HG03565 (cell line): ENCODE results near the gene FXYD6.
"Not testable (repeated sequence)": the region's sequence is repeated elsewhere in the genome, so short reads cannot be mapped to it uniquely, and the experiment has no call there.

Source experiments
- ATAC-seq: cut with Tn5 transposase; IDR thresholded peaks from one replicate; pipeline ENCODE4 v1.9.1; 2021; ENCODE audit warnings: mild to moderate bottlenecking, moderate library complexity; ENCODE audit not compliant: unreplicated experiment

The FXYD6 gene

GRCh38 chr11:117876341-117877119 lies at the start of gene FXYD6:
TSS of gene FXYD6 (minus strand) at chr11:117876658. CDS start at chr11:117842776, 33,882 bp downstream.
- ATAC-seq = no peak

GRCh38 chr11:117926166-117926565 lies 49.7 kb upstream of the FXYD6 start:
- ATAC-seq = not testable (repeated sequence)

GRCh38 chr11:117925198-117925925 lies 48.9 kb upstream of the FXYD6 start:
- no peak for ATAC-seq

GRCh38 chr11:117924631-117925170 lies 48.2 kb upstream of the FXYD6 start:
- ATAC-seq = no peak

- no peak for ATAC-seq
These were observed 47.3 kb upstream of the FXYD6 start for GRCh38 chr11:117923773-117924172.

GRCh38 chr11:117923275-117923674 lies 46.8 kb upstream of the FXYD6 start:
- no peak for ATAC-seq

GRCh38 chr11:117921893-117922292 lies 45.4 kb upstream of the FXYD6 start:
- ATAC-seq = no peak

GRCh38 chr11:117921456-117921855 lies 45.0 kb upstream of the FXYD6 start:
- no peak for ATAC-seq

- no peak for ATAC-seq
These were observed 43.3 kb upstream of the FXYD6 start for GRCh38 chr11:117919781-117920221.

GRCh38 chr11:117919341-117919740 lies 42.9 kb upstream of the FXYD6 start:
- ATAC-seq = no peak

- no peak for ATAC-seq
These were observed 42.2 kb upstream of the FXYD6 start for GRCh38 chr11:117918366-117919255.

- no peak for ATAC-seq
These were observed 41.2 kb upstream of the FXYD6 start for GRCh38 chr11:117917591-117918151.

GRCh38 chr11:117916956-117917355 lies 40.5 kb upstream of the FXYD6 start:
- no peak for ATAC-seq

GRCh38 chr11:117915672-117916235 lies 39.3 kb upstream of the FXYD6 start:
- ATAC-seq = no peak

- ATAC-seq = no peak
These were observed 38.6 kb upstream of the FXYD6 start for GRCh38 chr11:117914991-117915618.

GRCh38 chr11:117914398-117914761 lies 37.9 kb upstream of the FXYD6 start:
- ATAC-seq = no peak

- no peak for ATAC-seq
These were observed 37.4 kb upstream of the FXYD6 start for GRCh38 chr11:117913736-117914397.

- no peak for ATAC-seq
These were observed 36.0 kb upstream of the FXYD6 start for GRCh38 chr11:117912497-117912896.

GRCh38 chr11:117911694-117912093 lies 35.2 kb upstream of the FXYD6 start:
- no peak for ATAC-seq
